Nephron (organoid): ENCODE measurements around the gene ZNF679.
"Not testable (repeated sequence)": the region's sequence is repeated elsewhere in the genome, so short reads cannot be mapped to it uniquely, and the experiment has no call there.

Experiments used
- H3K27ac Mint-ChIP-seq, 3 experiments: 2 replicates each; pipeline ENCODE4 v1.8.0; 2020; ENCODE audit warnings: mixed read lengths in 3 of 3, mild to moderate bottlenecking in 2 of 3, moderate library complexity in 1 of 3
- H3K27me3 Mint-ChIP-seq: 2 replicates; pipeline ENCODE4 v1.8.0; 2021; ENCODE audit warnings: low read depth, mild to moderate bottlenecking, moderate library complexity, mixed read lengths
- H3K36me3 Mint-ChIP-seq: 2 replicates; pipeline ENCODE4 v1.8.0; 2020; ENCODE audit warnings: low read depth, mixed read lengths
- H3K4me1 Mint-ChIP-seq: 2 replicates; pipeline ENCODE4 v1.8.0; 2020; ENCODE audit warnings: mixed read lengths
- H3K4me3 Mint-ChIP-seq, 3 experiments: 2 replicates each; pipeline ENCODE4 v1.8.0; 2020; ENCODE audit warnings: mild to moderate bottlenecking in 3 of 3, mixed read lengths in 3 of 3, moderate library complexity in 2 of 3
- H3K9me3 Mint-ChIP-seq: 2 replicates; pipeline ENCODE4 v1.8.0; 2020; ENCODE audit warnings: mixed read lengths
- CTCF ChIP-seq, 3 experiments: fragments of 200-600 bp; sonication (generic); IDR thresholded peaks; one replicate each; pipeline ENCODE4 v1.5.0; 2021; ENCODE audit warnings: antibody characterized with exemption in 3 of 3; ENCODE audit not compliant: unreplicated experiment in 3 of 3

ZNF679 gene

GRCh38 chr7:64184376-64184775 is 43.9 kb upstream of the ZNF679 start:
- Mint-ChIP-seq H3K9me3 (peaks cover 37% of the 10 kb centered on the region), H3K4me3 (no peak overlapping the region), H3K36me3 (no peaks in the 10 kb centered on the region), H3K27ac (no peak overlapping the region), H3K4me1 (no peaks in the 10 kb centered on the region), H3K27me3 (no peaks in the 10 kb centered on the region)
- no peak for TF ChIP-seq CTCF (IDR thresholded peaks at IDR 0.05; ENCODE audit: unreplicated experiment in 3 of 3)

- Mint-ChIP-seq H3K27ac (no peak overlapping the region), H3K27me3 (no peaks in the 10 kb centered on the region), H3K4me3 (no peak overlapping the region), H3K9me3 (peaks cover 31% of the 10 kb centered on the region), H3K4me1 (no peaks in the 10 kb centered on the region), H3K36me3 (no peaks in the 10 kb centered on the region)
- TF ChIP-seq CTCF (IDR thresholded peaks at IDR 0.05; ENCODE audit: unreplicated experiment in 3 of 3), result no peak
Measured at GRCh38 chr7:64187408-64187807, 40.9 kb upstream of the ZNF679 start.

- Mint-ChIP-seq H3K4me1 (no peaks in the 10 kb centered on the region), H3K27me3 (no peaks in the 10 kb centered on the region), H3K4me3 (no peak overlapping the region), H3K9me3 (peaks cover 41% of the 10 kb centered on the region), H3K36me3 (no peaks in the 10 kb centered on the region), H3K27ac (no peak overlapping the region)
- TF ChIP-seq CTCF (IDR thresholded peaks at IDR 0.05; ENCODE audit: unreplicated experiment in 3 of 3), result no peak
Measured at GRCh38 chr7:64192148-64192704, 36.0 kb upstream of the ZNF679 start.

- no peak for TF ChIP-seq CTCF (IDR thresholded peaks at IDR 0.05; ENCODE audit: unreplicated experiment in 3 of 3)
- peaks cover 40% of the 10 kb centered on the region for H3K9me3 Mint-ChIP-seq
- H3K27me3 Mint-ChIP-seq, result no peaks in the 10 kb centered on the region
- H3K36me3 Mint-ChIP-seq, result no peaks in the 10 kb centered on the region
- no peak overlapping the region for H3K4me3 Mint-ChIP-seq
- no peaks in the 10 kb centered on the region for H3K4me1 Mint-ChIP-seq
- H3K27ac Mint-ChIP-seq, result no peak overlapping the region
Measured at GRCh38 chr7:64192775-64193174, 35.5 kb upstream of the ZNF679 start.

GRCh38 chr7:64206903-64207302 is 21.4 kb upstream of the ZNF679 start, which contains the start of gene ZNF735:
Gene ZNF735, plus strand, starts transcription at chr7:64207203. Its CDS starts 0 bp downstream, at chr7:64207203.
- Mint-ChIP-seq H3K27me3 (no peaks in the 10 kb centered on the region), H3K36me3 (peaks cover 3% of the 10 kb centered on the region), H3K4me1 (no peaks in the 10 kb centered on the region), H3K9me3 (peaks cover 35% of the 10 kb centered on the region), H3K27ac (no peak within 1 kb of the TSS), H3K4me3 (no peak within 1 kb of the TSS)
- no peak for TF ChIP-seq CTCF (IDR thresholded peaks at IDR 0.05; ENCODE audit: unreplicated experiment in 3 of 3)

GRCh38 chr7:64219710-64220298 is 8.5 kb upstream of the ZNF679 start:
- H3K36me3 Mint-ChIP-seq, H3K27ac Mint-ChIP-seq, H3K4me3 Mint-ChIP-seq, H3K27me3 Mint-ChIP-seq, H3K4me1 Mint-ChIP-seq: not testable (repeated sequence)
- peaks cover 45% of the 10 kb centered on the region for H3K9me3 Mint-ChIP-seq
